ENCODE data around the gene TTN. TPM values are rescaled to one million over a fixed set of nuclear protein-coding genes. Genes with fewer than 3 reads are reported as not detected.
A peak's percentile ranks its signal among the peaks of the same experiment; 100 is the strongest.

The TTN gene
- total and polyA plus RNA-seq, 8 donors, result 0.96 to 13.8 (median 8.3) TPM

GRCh38 chr2:178635897-178636296 is 171.3 kb downstream of the TTN start:
- no peak for TF ChIP-seq CTCF (IDR thresholded peaks at IDR 0.05)
- no peak overlapping the region for H3K4me3 ChIP-seq
- H3K9me3 ChIP-seq, result no peaks in the 10 kb centered on the region
- intact Hi-C loops (cut with DNase I), result no loop called here
- H3K27me3 ChIP-seq, result no peaks in the 10 kb centered on the region
- ATAC-seq (no peak), DNase-seq (no peak), FAIRE-seq (no peak)
- 91 to 92% methylated on average over 11 of the region's 11 CpGs for WGBS, 2 donors
- H3K4me1 ChIP-seq, result no peaks in the 10 kb centered on the region
- peaks cover 0 to 48% (median 0%) of the 10 kb centered on the region in 3 donors for H3K36me3 ChIP-seq
- H3K27ac ChIP-seq, result no peak overlapping the region

DNA sequence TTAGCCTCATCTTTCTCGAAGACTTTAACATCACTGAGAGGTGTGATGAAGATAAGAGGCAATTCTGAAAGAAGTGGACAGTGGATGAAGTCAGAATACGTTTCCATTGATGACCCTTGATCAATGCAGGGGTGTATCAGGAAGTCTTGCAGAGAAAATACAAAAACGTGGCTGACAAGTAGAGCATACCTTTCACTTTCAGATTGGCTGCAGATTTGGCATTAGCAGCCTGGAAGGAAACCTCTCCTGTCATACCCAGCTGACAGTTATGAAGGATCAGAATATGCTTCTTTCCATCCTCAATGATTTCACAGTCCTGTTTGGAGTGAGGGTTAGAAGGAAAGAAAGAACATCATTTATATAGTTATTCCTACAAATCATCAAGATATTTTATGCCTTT is 174.5 kb downstream of the TTN start:
- Histone ChIP-seq H3K4me3 (no peak overlapping the region), H3K36me3 (peaks cover 0 to 43% (median 0%) of the 10 kb centered on the region in 3 donors), H3K4me1 (no peaks in the 10 kb centered on the region), H3K27ac (no peak overlapping the region), H3K9me3 (no peaks in the 10 kb centered on the region), H3K27me3 (no peaks in the 10 kb centered on the region)
- intact Hi-C loops (cut with DNase I), result no loop called here
- no peak for FAIRE-seq
- 52 to 62% methylated on average over 3 of the region's 3 CpGs for WGBS, 2 donors
- TF ChIP-seq CTCF (IDR thresholded peaks at IDR 0.05), result no peak
- no peak for DNase-seq
- no peak for ATAC-seq

DNA sequence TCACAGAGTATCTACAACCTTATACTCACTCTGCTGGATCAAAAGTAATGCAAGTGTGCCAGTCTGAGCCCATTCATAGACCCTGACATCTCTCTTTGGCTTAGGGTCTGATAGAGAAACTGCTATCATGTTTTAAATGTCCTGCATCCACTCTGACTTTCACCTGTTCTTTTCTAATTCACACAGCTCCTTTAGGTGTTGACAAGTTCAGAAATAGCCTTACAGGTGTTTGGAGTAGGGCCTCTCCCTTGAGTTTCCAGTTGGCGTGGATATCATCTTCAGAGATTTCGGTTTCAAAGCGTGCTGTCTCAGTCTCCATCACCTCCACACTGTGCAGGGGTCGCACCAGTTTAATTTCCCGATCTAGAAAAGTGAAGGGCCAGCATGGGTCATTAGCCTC is 176.6 kb downstream of the TTN start:
- Histone ChIP-seq H3K36me3 (peaks cover 0 to 40% (median 0%) of the 10 kb centered on the region in 3 donors), H3K9me3 (no peaks in the 10 kb centered on the region), H3K4me3 (no peak overlapping the region), H3K27ac (no peak overlapping the region), H3K4me1 (no peaks in the 10 kb centered on the region), H3K27me3 (no peaks in the 10 kb centered on the region)
- no peak for TF ChIP-seq CTCF (IDR thresholded peaks at IDR 0.05)
- FAIRE-seq (no peak), ATAC-seq (no peak), DNase-seq (no peak)
- intact Hi-C loops (cut with DNase I), result no loop called here
- 93 to 98% methylated on average over 5 of the region's 5 CpGs for WGBS, 2 donors

- Histone ChIP-seq H3K4me1 (no peaks in the 10 kb centered on the region), H3K4me3 (no peak overlapping the region), H3K27ac (no peak overlapping the region), H3K9me3 (no peaks in the 10 kb centered on the region), H3K36me3 (peaks cover 0 to 39% (median 0%) of the 10 kb centered on the region in 3 donors), H3K27me3 (no peaks in the 10 kb centered on the region)
- ATAC-seq, result no peak
- no peak for TF ChIP-seq CTCF (IDR thresholded peaks at IDR 0.05)
- intact Hi-C loops (cut with DNase I), result no loop called here
- WGBS, 2 donors, result 87 to 88% methylated on average over 11 of the region's 11 CpGs
- FAIRE-seq, result no peak
- peak in 1 of 6 donors; percentile 12 for DNase-seq
These were observed 177.8 kb downstream of the TTN start for GRCh38 chr2:178629463-178629862.

DNA sequence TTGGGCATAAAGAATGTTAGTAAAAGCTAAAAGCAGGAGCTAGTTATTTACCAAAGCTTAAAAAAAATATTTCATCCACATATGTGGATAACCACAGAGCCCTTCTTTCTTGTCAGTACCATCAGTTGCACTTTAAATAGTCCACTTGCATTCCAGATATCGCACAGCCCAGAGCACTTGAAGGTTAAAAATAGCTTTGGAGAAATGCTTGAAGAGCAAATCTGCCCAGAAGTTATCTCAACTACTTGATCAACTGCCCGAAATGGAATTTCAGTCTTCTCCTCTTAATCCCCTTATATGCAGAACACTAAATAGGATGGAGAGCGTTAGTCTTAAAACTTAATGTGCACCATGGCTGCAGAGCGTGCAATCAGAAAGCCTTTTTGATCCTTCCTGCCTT is 178.6 kb downstream of the TTN start:
- Histone ChIP-seq H3K36me3 (peaks cover 0 to 38% (median 0%) of the 10 kb centered on the region in 3 donors), H3K27me3 (no peaks in the 10 kb centered on the region), H3K4me3 (no peak overlapping the region), H3K4me1 (no peaks in the 10 kb centered on the region), H3K27ac (no peak overlapping the region), H3K9me3 (no peaks in the 10 kb centered on the region)
- intact Hi-C loops (cut with DNase I), result no loop called here
- 71 to 84% methylated on average over 4 of the region's 4 CpGs for WGBS, 2 donors
- ATAC-seq (no peak), DNase-seq (no peak), FAIRE-seq (no peak)
- no peak for TF ChIP-seq CTCF (IDR thresholded peaks at IDR 0.05)
